Dermis blood vessel endothelial cell (primary cell): ENCODE results near the gene MED13L. TPM values are rescaled to one million over a fixed set of nuclear protein-coding genes. Genes with fewer than 3 reads are reported as not detected.
"Not testable (repeated sequence)": the region's sequence is repeated elsewhere in the genome, so short reads cannot be mapped to it uniquely, and the experiment has no call there.

Source experiments
- DNase-seq: peaks from one replicate; pipeline ENCODE4 v3.0.0; 2010
- total RNA-seq: library from RNA; depleted of rRNA; stranded (reverse); fragments of >200 nt; gene quantifications from 2 replicates; pipeline ENCODE4 v1.2.3, GENCODE V29; 2014

The MED13L gene
- total RNA-seq, 1 donor from 2014 or later, result 115 TPM

DNA sequence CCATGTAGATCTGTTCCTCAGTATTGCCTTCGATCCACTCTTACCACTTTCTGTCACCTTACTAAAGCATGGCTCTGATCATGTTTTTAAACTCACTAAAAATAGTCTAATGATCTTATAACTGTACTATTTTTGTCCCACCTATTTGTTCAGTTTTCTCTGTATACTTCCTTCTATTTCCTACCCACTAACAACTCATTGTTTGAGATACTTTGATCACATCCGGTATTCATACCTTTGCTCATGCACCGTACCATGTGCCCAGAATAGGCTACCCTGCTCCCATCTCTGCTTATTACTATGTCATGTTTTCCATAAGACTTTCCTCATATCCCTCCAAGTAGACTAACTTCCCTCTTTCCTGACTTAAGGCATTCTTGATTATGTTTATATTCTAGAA, 128.6 kb downstream of the MED13L start:
- DNase-seq, result peak; percentile 78

DNA sequence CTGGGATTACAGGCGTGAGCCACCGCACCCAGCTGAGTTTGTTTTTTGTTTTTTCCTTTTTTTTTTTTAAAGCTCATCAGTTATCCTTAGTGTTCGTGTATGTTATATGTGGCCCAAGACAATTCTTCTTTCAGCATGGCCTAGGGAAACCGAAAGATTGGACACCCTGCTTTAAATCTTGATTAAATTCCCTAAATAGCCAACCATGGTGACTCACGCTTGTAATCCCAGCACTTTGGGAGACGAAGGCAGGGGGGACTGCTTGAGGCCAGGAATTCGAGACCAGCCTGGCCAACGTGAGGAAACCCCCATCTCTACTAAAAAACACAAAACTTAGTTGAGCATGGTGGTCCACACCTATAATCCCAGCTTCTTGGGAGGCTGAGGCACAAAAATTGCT, 131.1 kb downstream of the MED13L start:
- DNase-seq, result no peak

DNA sequence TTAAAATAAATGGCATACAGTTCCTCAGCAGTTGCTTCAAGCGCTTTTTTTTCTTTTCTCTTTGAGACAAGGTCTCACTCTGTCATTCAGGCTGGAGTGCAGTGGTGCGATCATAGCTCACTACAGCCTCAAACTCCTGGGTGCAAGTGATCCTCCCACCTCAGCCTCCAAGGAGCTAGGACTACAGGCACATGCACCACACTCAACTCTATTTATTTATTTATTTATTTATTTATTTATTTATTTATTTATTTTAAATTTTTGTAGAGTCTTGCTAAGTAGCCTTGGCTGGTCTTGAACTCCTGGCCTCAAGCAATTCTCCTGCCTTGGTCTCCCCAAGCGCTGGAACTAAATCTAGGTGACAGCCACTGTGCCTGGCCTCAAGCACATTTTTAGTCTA, 132.0 kb downstream of the MED13L start:
- DNase-seq, result no peak

DNA sequence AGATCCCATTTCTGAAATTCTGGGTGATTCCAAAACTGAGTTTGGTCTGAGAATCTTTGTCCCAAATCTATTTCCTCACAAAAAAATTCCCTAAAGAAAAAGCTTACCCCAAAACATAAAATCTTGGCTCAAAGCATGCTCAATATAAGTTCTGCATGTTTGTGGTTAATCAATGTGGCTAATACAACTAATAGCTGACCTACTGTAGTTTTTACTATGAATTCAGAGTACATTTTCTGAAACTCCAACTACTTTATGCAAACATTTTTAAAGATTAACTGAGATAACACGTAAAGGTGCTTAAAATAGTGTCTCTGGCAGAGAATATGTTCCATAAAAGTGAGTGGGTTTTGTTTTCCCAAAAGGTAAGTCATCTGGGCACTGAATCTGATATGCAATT, 133.1 kb downstream of the MED13L start:
- no peak for DNase-seq

DNA sequence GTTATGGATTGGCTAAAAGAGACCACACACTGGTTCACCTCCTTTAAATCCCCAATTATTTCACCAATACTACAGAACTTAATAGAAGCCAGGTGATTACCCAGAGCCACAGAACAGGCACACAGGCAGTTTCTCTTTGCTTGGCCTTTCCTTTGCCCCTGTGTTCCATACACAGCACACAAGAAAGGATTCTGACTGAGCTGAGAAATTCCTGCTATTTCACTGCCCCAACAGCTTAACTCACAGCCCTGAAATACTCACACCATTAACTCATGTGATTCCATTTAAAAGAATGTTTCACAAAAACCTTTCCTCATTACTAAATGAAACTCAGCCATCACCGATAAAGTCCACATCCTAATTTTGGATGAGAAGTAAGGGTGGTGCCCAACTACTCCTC, 133.6 kb downstream of the MED13L start:
- peak; percentile 57 for DNase-seq

DNA sequence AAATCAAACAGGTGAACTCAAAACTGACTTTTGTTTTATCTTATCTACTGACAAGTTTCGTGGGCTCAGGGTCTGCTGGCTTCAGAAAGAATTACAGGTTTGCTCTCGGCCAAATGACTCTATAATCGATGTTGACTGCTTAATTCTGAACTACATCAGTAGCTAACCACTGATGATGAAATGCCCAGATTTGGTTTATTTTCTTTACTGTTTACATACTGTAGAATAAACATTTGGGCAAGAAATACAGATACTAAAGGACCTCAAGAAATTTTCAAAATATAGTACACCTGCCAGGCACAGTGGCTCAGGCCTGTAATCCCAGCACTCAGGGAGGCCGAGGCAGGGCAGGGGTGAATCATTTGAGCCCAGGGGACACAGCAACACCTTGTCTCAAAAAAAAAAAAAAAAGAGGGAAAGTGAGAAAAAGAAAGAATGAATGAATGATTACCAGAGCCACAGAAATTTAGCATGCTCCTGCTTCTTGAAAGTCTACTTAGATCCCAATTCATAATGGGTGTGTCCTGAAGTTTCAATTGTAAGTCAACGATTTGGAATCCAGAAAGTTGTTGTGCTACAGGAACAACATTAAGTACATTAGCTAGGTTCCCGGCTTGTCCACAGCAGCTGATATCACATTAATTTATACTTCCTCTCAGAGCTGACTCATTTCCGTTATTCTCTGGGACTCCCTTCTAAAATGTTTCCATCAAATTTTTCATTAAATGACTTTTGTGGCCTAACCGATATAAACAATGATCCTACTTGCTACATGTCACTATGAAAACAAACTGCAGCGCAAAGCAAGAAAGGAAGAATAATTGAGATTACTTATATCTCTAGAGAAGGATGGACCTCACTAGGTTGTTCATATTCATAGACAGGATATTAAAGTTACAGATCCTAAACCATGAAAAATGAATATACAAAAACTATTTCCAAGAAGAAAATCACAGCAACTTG, 134.3 kb downstream of the MED13L start:
- peak; percentile 92 for DNase-seq

DNA sequence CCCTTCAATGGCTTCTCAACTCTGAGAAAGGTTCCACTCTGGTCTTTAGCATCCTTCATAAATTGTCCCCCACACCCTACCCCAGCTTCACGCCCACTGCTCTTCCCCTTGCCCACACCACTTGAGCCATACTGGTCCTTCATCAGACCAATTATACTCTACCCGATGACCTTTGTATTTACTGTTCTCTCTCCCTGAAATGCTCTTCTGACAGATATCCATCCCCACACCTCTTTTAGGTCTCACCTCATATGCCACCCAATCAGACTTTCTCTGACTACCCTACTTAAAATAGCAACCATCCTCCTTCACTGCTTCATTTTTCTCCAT, 135.7 kb downstream of the MED13L start:
- DNase-seq, result no peak

DNA sequence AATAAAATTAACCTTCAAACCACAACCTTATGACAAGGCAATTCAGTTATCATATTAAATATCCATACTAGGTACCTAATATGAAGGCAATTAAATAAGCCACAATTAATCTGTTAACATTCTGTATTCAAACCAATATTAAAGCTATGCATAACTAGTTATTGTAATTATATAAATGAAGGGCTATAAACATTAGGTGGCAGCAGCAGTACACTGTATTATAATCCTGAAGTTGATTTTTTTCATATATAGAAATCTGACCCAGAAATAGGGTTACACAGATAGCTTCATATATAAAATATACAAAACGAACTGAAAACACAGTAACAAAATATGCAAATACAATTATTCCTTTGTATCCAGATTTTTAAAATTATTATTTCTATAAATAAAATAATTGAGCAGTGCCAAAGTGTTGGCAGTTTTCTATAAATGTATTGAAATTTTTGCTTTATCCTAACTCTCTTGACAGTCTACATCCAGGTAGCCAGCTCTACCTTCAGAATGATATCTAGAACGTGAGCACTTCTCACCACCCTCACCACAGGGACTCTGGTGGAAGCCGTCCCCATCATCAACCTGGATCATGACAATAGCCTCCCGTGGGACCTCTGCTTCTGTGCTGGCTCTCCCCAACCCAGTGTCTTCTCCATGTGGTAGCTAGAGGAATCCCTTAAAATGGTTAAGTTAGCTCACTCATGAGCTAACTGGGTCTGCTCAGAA, 136.2 kb downstream of the MED13L start:
- DNase-seq, result peak; percentile 49

DNA sequence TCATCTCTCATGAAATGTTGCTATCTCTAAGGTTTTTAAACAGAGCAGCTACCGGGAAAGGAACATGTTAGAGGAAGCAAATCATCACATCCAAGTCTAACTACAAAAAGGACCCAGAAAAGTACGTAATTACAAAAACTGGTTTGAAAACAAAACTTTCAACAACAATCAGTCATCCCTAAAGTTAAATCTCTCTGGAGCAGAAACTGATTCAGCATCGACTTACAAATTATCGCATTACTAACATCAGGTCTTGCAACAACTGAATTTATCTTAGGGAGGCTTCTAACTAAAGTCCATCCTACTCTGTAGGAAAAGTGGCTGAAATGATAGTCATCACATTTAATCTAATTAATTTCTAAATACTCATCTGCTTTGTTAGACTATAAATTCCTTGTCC, 137.0 kb downstream of the MED13L start:
- no peak for DNase-seq

DNA sequence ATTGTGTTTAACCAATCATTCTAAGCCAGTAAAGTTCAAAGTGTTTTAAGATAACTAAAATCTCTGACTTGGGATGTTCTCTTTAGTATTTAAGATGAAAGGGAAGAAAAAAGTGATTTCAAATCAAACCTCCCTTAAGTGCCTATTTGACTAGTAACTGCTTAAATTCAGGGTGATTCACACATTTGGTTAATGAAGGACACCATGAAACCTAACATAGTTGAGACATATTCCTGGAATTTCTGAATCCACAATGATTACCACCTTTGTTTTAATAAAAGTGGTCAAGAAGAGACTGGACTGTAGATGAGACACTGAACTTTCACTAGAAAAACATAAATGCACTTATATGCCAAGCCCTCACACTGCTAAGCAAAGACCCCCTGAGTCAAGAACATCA, 138.7 kb downstream of the MED13L start:
- no peak for DNase-seq

DNA sequence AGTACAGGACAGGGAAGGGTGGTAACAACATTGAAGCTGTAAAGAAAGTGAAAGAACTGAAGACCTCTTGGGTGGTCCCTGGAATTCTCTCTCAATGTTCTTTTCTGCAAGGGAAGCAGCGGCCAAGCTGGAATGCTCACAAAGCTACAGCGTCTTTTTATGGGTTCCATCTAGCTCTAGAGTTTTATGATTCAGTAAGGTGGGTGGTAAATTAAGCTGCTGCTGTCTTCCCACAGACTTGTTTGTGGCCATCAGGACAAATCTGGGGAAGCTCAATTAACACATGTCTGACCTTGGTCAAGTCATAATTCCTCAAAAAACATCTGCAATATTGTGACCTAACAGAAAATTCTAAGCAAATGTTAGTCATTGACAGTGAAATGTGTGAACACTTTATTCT, 139.1 kb downstream of the MED13L start:
- no peak for DNase-seq

DNA sequence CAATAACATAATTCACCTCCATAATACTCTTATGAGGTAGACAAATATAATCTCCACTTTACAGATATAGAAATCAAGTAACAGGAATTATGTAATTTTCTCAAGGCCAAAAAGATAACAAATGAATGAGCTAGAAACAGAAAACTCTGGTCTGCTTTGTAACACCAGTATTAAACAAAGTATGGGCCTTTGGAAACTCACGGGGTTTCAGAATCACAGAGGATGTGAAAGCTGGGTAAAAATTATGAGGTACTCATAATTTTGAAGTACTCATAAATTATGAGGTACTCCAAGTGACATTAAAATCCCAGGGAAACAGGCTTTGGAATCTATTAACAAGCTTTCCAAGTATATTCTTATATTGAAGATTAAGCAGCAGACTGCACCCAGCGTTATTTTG, 140.2 kb downstream of the MED13L start:
- DNase-seq, result no peak

DNA sequence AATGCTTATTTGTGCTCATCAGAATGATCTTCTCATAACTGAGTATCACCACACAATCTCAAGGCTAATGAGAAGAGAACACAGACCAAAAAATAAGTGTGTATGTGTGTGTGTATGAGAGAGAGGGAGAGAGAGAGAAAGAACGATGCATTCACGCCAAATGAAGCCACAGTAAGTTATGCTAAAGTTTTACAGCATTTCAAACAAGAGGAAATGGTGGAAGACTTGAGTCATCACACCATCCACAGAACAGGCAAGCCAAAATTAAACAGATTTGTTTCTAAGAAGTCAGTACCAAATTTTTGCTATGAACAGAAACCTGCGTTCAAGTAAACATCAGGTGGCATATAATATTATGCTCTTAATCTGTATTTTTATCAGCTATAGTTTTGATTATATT, 141.2 kb downstream of the MED13L start:
- DNase-seq, result peak; percentile 73

DNA sequence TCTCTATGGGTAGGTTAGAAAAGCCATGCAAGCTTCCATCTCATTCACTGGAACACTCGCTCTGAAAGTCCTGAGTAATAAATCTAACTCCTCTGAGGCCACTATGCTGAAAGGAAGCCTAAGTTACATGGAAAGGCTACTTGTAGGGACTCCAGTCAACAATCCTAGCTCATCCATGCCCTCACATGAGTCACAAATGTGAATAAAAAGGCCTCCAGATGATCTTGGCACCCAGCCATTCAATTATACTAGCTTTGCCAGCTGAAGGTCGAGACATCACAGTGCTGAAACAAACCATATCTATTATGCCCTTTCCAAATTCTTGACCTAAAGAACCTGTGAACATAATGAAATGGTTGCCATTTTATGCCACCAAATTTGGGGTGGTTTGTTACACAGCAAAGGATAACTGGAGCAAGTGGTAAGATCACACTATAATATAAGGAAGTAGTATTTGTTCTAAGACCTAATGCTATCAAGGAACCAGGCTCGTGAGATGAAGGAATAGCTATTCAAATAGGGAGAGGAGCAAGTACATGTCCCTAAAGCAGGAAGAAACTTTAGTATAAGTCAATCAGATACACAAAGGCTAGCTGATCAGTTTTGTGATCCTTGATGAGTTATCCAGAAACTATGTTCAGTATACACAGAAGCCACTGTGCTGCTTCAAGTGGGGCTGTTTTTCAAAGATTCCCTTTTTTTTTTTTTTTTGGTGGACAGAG, 142.1 kb downstream of the MED13L start:
- peak; percentile 92 for DNase-seq

DNA sequence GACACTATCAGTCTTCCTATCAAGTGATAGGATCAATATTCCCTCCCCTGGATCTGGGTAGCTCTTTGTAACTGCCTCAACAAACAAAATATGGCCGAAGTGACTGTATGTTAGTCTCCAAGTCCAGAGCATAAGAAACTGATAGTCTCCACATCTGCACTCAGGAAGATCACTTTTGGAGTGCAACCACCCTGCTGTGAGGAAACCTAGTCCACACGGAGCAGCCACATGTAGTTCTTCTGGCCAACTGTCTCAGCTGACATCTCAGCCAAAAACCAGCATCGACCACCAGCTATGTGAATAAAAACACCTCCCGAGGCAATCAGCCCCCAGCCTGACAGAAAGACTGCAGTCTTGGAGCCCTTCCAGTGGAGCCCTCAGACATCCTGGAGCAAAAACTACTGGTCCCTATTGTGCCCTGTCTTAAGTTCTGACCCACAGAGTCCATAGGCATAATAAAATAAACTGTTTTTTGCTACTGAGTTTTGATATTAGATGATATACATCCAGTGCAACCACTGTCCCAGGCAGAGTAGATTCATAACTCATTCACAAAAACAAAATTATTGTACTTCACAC, 143.8 kb downstream of the MED13L start:
- no peak for DNase-seq

DNA sequence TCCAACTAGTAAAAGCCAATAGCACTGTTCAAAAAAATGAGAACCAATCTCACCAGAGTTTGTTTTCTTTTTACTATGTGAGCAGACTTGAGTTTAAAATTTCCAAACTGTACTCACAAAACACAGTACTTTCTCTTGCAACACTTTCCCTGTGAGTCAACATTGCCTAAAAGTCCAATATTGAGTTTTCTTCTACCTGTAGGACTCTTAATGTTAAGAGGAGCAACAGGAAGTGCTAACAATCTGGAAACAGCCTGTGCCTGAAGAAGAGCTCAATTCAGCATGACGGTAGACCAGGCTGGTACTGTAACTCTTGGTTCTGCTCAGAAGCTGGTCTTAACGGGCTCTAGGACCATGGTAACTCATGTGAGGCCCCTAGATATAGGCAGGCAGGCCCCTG, 144.3 kb downstream of the MED13L start:
- no peak for DNase-seq

DNA sequence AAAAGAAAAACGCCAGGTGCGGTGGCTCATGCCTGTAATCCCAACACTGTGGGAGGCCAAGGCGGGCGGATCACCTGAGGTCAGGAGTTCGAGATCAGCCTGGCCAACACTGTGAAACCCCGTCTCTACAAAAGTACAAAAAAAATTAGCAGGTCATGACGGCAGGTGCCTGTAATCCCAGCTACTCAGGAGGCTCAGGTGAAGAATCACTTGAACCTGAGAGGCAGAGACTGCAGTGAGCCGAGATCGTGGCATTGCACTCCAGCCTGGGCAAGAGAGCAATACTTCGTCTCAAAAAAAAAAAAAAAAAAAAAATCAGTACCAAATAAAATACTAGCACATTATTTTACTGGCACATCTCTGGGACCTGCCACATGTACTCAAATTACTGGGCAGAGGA, 145.5 kb downstream of the MED13L start:
- not testable (repeated sequence) for DNase-seq

DNA sequence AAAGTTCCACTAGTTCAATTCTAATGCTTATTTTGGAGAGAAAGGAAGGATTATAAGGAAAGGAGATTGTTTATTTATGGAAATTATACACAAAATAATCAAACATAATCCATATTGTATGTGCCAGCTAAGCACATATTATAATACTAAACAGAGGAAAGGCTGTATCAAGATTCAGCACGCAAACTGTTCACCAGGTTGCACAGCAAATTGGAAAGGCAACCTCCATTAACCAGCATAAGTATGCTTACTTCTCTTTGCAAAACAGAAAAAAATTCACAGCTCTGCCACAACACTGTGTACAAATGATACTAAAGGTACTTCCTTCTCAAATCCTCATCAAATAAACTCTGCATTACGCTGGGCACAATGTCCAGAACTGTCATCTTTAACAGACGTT, 146.3 kb downstream of the MED13L start:
- no peak for DNase-seq

DNA sequence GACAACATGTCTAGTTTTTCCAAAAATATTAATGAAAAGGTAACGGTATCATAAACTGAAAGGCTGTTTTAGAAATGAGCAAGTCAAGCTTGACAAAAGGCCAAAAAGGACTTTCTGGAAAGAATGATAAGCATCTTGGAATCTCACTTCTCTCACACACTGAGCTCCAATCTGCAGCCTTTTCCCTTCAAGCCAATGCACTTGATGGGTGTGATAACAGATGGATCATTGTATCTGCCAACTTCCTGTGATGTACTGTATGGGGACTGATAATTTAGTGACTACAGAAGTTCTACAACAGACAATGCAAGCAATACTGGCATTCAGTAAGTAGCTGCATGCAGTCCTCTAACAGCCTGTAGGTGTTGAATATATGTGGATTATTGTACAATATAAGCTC, 147.1 kb downstream of the MED13L start:
- peak; percentile 54 for DNase-seq

DNA sequence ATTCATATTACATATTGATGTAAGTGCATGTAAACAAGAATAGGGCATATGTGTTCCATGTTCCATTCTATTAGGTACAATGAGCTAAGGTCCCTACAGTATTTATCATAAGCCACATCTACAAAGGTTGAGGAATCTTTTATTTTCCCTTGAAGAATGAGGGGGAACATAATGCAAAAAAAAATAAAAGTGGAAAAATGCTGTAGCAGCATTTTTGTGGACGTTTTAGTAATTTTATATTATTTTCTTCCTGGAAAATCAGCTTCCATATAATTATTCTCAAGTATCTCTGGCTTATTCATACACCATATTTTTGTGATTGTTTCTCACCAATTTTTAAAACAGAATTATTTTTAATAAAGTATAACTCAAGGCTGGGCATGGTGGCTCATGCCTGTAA, 148.7 kb downstream of the MED13L start:
- no peak for DNase-seq

DNA sequence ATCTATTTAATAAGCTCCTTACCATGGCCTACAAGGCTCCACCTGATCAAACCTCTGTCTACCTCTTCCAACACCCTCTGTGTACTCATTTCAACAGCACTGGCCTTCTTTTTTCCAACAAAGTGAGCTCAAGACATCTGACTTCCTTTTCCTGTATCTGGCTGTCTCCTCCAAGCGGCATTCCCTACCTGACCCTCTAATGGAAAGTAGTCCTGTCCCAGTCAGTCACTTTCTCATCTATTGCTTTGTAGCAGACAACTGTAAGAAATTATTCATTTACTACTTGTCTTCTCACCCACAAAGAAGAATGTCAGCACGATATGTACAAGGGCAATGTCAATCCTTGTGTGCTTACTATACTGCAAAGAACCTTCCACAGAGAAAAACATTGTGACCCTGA, 149.6 kb downstream of the MED13L start:
- no peak for DNase-seq

DNA sequence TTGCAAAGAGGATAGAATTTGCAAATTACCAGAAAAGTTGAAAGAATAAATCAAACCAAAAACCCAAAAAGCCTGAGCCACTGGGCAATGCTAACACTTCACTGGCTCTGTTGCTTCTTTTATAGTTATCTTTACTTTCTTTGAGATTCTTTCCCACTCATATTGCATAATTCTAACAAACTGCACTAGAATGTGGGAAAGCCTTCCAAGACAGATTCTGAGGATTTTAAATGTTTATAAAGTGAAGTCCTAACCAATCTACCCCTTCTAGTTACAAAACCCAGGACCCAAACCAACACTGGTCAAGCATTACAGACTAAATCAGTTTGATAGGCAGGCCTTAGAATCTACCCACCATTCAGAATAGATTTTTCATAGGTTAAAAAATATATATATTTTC, 150.9 kb downstream of the MED13L start:
- DNase-seq, result no peak

DNA sequence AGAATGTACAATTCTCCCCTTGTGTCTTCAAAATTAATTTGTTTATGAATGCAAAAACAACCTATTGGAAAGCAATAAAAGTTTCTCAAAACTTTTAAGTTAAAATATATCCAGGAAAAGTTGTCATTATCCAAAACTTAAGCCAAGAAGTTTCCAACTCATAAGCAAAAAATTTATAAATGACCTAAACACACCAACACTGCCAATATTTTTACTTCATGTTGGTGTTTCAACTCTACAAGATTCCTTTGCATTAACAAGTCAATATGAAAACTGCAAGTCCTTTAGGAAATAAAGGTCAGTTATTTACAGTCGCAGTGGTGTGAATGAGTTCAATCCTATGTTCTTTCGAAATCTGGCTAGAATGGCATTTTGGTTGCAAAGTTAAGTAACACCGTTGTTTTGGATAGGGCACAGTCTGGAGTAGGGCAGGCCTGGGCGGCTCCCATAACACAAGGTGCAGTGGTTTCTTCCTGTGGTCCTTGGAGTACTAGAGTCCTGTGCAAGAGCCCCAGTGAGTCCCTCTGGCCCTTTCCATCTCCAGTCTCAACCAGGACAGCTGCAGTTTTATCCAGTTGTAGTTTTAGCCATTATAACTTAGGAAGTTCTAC, 151.4 kb downstream of the MED13L start:
- no peak for DNase-seq
